C1 segment of cervical spinal cord (tissue), 14 donors: ENCODE data around the gene CDC42EP1.
A peak's percentile ranks its signal among the peaks of the same experiment; 100 is the strongest.
"Not testable (repeated sequence)": the region's sequence is repeated elsewhere in the genome, so short reads cannot be mapped to it uniquely, and the experiment has no call there.

Experiments used
- DNase-seq, 14 donors: peaks; one replicate each; lab custom pipeline; 2025; lab: John Stamatoyannopoulos, UW

Gene CDC42EP1, protein sequence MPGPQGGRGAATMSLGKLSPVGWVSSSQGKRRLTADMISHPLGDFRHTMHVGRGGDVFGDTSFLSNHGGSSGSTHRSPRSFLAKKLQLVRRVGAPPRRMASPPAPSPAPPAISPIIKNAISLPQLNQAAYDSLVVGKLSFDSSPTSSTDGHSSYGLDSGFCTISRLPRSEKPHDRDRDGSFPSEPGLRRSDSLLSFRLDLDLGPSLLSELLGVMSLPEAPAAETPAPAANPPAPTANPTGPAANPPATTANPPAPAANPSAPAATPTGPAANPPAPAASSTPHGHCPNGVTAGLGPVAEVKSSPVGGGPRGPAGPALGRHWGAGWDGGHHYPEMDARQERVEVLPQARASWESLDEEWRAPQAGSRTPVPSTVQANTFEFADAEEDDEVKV

DNA sequence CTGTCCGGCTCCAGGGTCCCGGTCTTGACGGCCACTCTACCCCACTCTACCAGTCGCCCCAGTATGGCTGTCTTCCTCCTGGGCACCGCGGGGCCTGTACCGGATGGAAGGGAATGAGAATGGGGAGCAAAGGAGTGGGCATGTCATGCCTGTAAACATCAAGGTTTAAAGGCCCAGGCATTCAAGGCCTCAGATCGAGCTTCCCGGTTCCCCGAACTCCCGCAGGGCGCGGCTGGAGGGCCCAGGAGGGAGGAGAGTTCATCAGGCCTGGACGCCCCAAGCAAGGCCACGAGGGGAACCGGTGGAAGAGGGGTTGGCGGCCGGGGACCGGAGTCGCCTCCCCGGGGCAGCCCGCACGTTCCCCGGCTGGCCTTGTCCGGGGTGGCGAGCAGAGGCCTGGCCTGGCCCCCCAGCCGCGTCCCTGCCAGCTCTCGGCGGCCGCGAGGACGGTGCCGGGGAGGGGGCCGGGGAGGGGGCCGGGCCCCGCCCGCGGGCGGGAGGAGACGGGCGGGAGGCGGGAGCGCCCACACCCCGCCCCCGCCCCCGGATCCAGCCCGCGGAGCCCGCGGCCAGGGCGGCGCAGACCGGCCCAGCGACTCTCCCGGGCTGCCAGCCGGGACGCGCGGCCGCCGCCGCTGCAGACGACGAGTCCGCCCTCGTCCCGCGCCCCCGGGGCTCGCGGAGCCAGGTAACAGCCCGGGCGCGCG lies at the start of gene CDC42EP1:
Gene CDC42EP1, plus strand, starts transcription at position 580 of the 707 bp plus-strand sequence. CDS start 5,870 bp downstream, outside the sequence.
- DNase-seq = peak in 10 of 14 donors; percentile 54 to 88 (median 62)

DNA sequence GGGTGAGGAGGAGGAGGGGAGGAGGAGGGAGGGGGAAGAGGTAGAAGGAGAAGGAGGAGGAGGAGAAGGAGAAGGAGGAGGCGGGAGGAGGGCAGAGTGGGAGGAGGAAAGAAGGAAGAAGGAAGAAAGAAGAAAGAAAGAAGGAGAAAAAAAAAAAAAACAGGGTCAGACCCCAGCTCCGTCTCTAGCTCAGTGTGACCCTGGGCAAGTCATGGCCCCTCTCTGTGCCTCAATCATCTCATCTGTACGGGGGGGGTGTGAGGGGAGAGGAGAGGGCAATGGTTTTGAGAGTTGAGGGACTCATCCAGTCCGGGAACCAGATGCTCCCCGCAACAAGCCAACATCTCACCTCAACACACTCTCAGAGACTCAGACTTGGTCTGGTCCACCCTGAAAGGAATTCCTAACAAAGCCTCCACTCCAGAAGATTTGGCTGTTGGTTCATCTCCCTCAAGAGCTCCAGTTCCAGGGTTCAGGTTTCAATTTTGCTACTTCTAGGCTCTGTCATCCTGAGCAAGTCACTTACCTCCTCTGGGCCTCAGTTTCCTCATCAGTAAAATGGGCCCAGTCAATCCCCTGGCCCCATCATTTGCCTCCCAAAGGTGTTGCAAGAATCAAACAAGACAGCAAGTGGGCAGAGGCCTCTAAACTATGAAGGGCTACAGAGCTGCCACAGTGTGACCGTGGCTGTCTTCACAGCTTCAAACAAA lies 48.7 kb upstream of the CDC42EP1 start:
- DNase-seq = no peak

DNA sequence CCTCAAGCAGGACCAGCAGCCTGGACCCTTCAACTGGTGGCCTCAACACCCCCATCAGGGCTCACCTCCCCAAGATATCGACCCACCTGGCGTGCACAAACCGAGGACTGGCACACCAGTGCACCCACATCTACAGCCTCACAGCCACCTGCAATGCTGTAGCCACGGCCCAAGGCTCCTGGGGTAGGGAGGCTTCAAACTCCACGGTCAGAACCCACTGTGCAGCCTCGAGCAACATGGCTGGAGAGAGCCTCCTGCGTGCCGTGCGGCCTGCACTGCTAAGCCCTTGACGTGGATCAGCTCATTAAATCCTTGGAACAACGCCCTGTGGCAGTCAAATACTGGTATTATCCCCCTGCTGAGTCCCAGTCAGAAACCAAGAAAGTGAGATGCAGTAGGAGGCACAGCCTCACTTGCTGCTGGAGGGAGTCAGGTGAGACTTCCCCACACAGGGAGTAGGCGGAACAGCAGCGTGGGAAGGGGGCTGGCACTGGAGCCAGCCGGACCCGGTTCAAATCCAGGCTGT lies 45.7 kb upstream of the CDC42EP1 start:
- no peak for DNase-seq

DNA sequence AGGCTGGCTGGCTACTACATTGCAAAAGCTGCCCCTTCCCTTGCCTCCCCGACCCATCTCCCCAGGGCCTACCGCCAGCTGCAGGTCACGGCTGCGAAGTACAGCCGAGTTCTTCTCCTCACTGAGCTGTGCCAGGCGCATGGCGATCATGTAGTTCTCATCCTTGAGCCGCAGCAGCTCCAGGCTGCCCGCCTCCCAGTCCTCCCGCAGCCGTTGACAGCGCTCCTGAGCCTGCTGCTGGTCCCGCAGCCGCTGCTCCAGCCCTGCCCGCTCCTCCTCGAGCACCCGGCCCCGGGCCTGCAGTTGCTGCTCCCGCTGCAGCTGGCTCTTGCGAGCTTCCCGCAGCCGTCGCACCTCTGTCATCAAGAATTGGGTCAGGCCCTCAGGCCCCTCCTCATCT lies 44.4 kb upstream of the CDC42EP1 start:
- no peak for DNase-seq

DNA sequence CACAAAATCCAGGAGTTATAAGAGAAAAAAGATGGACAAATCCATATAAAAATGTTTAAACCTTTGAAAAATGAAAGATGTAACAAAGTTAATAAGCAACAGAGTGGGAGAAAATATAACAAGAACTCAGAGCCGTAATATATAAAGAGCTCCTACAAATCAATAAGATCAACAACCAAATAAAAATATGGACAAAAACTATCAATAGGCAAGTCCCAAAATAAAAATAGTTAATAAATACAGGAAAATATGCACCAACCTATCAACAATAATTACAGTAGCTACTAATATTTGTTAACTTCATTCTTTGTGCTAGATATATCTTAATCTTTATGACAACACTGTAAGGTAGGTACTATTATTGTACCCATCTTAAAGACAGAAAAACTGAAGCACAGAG lies 43.8 kb upstream of the CDC42EP1 start:
- DNase-seq = no peak

DNA sequence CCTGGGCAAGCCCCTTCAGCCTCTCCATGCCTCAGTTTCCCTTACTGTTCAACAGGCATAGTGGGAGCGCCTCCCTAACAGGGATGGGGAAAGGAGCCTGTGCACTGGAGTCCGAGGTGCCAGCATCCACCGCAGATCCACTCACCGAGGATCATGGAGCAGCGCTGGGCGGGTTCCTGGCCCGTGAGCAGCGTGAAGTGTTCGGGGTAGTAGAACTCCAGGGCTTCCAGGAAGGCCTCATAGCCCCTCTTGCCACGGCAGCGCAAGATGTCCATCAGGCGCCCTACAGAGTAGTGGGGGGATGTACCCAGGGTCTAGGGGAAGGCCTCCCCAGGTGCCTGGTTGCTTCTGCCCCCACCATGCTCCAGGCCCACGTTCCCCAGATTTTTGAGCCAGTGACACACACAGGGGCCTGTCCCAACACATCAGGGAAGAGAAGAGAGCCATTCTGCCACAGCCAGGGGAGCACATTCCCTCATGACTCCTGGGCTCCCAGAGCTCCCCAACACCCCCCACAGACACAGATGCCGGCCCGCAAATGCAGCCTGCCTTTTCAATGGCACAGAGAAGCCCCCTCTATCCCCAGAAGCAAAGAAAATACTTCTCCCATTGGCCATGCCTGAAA lies 42.3 kb upstream of the CDC42EP1 start:
- DNase-seq = no peak

DNA sequence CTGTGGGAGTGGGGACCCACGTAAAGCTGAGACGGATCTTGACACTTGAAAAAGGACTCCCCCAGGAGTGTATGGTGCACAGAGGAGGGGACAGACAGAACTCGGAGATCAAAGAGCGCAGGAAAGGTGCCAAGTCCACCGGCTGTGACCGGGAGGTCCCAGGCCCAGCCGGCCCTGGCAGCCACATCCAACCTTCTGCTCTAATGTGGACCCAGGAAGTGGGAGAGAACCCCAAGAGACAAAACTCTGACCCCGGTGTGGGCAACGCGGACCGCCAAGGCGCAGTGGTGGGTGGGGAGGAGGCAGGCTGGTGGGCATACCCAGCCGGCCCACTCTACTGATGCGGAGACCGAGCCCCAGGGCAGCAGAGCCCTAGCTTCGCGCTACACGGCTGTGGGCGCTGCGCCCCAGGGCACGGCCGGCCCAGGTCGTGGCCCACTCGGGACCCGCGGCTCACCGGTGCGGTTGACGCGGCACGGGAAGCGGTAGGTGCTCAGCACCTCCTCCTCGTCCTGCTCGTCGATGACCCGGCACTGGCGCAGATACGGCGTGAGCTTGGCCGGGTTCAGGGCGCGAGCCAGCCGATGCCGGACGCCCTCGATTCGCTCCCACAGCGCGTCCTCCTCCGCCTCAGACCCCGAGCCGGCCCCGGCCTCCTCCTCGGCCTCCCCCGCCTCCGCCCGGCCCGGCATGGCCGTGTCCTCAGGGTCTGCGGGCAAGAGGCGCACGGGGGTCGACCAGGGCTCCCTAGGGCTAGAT lies 41.6 kb upstream of the CDC42EP1 start:
- no peak for DNase-seq

DNA sequence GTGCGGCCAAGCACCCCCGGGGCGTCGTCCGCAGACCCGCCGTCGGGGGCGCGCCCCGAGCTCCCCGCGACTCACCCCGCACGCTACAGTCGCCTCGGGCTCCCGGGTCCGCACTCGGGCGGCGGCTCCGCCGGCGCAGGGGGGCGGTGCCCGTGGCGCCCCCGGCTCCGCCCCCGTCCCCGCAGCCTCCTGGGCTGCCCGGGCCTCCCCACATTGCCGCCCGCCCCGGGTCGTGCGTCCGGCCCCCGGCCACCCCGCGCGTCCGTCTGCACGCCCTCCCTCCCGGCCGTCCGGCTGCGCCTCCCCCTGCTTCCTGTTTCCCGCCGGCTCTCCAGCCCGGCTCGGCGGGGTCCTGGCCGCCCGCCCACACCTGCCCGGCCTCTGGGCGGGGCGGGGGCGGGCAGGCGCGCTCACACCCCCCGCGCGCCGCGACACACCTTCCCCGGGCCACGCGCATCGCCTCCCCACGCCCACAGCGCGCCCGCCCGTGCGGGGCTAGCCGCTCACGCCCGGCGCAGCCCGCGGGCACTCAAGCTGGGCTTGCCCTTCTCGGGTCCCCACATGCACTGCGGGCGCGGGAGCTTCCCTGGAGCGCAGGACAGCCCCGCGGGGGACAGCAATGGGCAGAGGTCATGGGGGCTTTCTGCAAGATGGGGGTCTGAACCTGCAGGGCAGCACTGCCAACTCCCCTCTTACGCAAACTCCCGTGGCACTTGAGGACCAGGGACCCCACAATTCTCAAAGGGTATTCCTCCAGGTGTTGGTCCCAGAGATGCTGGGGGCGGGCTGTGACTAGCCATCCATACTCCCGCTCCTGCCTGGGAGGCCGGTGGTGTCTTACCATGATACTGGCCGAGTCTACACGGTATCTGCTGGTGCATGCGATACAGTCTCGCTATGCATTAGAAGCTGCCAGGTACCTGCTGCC lies 40.7 kb upstream of the CDC42EP1 start, which contains the start of gene CARD10:
Gene CARD10, minus strand, starts transcription at position 148 of the 928 bp plus-strand sequence. CDS start 215 bp downstream, outside the sequence.
- DNase-seq = no peak

DNA sequence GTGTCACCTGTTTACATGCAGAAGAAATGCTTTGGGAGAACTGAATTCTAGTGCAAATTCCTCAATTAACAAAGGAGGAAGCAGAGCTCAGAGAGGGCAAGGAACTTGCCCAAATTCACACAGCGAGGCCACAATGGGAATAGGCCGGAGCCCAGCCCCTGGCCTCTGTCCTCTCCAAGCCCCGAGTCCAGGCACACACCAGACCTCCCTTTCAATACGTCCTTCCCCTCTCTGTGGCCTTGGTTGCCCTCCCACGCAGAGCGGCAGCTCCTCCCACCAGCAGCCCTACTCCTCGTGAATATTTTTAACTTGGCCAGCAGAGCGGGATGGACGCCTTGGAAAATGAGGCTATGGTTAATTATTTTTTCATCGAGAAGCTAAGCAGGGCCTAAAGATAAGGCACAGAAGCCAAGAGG lies 39.5 kb upstream of the CDC42EP1 start:
- no peak for DNase-seq

DNA sequence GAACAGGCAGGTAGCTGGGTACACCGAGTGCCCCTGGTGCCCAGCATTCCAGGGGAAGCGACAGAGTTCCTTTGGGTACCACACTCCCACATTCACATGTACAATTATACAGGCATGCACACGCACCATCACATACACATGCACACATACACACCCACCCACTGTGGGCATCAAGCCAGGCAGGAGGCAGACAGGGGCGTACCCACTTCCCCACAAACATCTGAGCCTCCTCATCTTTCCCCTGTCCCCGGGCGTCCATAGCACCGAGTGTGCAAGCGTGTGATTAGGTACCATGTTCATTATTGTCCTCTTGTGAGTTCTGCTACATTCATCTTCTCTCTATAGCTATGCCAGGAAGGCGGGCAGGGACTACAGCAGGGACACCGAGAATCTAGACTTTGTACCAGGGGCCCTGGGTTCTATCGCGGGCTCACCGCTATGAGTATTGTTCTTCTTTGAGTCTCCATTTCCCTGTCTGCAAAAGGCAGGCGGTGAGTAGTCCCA lies 39.0 kb upstream of the CDC42EP1 start:
- no peak for DNase-seq

DNA sequence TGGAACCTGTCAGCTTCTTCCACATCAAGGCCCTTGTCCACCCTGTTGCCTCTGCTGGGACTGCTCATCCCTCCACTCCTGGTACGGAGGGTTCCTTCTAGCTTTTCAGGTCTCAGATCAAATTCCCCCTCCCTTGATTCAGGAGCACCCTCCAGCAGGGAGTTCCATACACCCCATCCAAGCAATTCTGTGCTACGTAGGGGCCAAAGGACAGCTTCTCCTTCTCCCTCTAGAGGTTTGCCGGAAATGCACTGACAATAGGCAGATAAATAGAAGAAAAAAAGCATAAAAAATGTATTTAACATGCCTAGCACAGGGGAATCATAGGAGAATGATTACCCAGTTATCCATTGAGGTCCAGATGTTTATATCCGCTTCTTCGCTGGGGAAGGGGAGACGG lies 37.8 kb upstream of the CDC42EP1 start:
- DNase-seq = no peak

DNA sequence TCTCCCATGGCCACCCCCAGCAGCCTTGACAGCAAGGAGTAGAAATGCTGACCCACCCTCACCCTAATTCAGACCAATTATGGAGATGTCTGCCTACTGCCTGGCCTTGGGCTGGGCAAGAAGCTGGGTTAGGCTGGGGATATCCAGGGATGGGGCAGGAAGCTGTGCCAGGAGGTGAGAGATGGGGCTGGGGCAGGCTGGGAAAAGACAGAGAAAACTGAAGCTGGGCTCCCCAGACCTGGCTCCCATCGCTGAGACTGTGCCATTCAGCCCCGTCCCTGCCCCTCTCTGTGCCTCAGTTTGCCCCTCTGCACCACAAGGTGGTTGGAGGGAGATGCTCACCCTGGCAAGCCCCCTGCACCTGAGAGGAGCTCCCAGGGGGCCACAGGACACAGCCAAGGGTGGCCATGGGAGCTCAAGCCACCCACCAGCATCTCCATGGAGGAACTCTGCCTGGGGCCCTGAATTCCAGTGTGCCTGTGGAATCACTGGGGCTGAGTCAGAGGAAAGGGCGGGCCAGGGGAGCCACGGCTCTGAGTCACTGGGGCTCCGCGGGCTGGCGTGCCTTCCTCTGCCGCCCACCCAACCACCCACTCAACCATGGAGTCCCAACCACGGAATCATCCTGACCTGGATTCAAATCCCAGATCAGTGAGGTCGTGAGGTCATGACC lies 35.1 kb upstream of the CDC42EP1 start:
- no peak for DNase-seq

DNA sequence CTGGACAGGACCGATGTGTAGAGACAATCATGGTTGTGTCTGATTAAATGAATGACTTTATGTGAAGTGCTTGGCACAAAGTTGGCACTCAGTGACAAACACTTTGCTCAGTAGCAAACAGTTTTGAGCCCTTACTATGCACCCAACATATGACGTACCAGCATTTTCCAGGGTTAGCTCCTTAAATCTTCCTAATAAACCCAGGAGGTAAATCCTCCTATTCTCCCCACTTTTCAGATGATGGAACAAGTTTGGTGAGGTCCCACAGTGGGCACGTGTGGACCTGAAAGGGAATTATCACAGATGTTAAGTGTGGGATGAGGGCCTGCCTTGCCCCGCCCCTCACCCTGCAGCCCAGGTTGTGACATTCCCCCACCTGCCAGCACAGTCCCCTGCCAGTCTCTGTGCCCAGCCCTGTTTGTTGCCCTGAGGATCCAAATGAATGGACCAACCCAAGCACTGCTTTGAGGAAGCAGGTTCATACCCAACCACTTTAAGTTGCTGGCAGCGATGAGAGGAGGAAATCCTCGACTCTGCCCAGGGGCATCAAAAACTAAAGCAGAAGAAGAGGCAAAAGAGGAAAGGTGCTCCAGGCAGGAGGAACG lies 34.4 kb upstream of the CDC42EP1 start:
- DNase-seq = no peak

DNA sequence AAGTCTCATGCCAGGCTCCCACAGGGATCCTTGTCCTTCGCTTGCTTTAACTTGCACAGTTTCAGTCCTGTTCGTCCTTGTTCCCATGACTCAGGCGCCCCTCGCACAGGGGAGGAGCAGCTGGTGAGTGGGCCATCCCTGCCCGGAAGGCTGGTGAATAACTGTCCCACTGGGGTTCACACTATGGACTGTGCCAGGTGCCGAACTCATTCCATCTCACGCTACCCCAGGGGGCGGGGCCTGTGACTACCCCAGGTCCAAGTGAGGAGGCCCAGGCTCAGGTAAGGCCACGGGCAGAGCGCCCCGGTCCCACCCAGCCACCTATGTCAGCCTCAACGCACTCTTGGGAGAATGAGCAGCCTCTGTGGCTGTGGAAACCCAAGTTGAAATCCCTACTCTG lies 33.9 kb upstream of the CDC42EP1 start:
- DNase-seq = no peak

DNA sequence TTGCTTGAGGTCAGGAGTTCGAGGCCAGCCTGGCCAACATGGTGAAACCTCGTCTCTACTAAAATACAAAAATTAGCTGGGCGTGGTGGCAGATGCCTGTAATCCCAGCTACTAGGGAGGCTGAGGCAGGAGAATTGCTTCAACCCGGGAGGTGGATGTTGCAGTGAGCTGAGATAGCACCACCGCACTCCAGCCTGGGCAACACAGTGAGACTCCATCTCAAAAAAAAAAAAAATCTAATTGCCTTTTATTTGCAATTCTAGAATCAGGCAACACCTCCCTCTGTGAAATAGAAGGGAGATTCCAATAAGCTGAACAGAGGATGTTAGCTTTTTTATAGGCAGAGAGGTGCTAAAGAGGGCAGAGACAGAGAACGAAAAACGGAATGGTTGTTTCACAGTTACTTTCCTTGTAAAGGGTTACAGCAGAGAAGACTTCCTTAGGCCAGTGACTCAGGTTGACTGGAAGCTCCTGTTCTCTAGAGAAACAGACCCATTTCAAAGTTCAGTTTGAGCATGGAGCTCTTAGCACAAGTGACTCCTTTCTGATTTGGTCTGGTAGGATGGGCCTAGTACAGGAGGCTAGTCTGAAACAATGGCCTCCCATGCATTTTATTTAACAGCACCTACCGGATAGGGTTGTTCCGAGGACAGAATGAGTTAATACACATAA lies 33.1 kb upstream of the CDC42EP1 start:
- DNase-seq = not testable (repeated sequence)

DNA sequence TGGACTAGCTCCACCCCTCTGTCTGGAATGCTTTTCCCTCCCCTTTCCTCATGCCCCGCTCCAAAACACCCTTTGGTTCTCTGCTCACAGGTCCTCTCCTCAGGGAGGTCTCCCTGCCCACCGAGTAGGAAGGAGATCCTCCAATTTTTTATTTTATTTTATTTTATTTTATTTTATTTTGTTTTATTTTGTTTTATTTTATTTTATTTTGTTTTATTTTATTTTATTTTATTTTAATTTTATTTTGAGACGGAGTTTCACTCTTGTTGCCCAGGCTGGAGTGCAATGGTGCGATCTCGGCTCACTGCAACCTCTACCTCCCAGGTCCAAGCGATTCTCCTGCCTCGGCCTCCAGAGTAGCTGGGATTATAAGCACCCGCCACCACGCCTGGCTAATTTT lies 32.3 kb upstream of the CDC42EP1 start:
- DNase-seq = not testable (repeated sequence)

DNA sequence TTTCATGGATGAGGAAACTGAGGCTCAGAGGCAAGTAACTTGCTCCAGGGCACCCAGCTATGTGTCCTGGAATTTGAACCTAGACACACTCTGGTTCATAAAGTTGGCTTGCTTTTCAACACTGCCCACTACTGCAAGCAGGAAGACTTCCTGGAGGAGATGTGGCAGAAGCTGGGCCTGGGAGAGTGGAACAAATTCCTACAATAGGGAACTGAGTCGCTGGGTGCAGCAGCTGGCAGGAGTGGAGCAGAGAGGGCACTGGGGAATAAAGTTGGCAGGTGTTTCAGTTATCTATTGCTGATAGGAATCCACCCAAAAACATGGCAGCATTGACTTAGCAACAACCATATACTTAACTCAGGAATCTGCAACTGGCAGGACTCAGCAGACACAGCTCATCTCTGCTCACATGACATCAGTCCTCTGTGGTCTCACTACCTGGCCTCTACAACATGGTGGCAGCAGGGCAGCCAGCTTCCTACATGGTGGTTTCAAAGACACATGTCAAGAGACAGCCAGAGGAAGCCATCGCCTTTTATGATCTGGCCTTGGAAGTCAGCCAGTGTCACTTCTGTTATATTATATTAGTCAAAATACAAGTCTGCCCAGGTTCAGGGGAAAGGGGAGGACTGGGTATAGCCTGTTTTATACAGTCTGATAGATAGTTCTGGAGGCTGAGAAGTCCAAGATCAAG lies 30.5 kb upstream of the CDC42EP1 start:
- DNase-seq = no peak
